ENCODE data around the gene IGFBP5. TPM values are rescaled to one million over a fixed set of nuclear protein-coding genes. Genes with fewer than 3 reads are reported as not detected.

Gene IGFBP5
- total RNA-seq, 1 experiment from 2014 or later: 157 TPM

GRCh38 chr2:216693414-216694080, 1.8 kb downstream of the IGFBP5 start:
- H3K79me2 ChIP-seq (ENCODE audit: low read length): no peaks in the 10 kb centered on the region
- H3K4me3 ChIP-seq (ENCODE audit: low read length): peak overlapping the region; percentile 83
- no peaks in the 10 kb centered on the region for H3K9me2 ChIP-seq (replicated peaks; ENCODE audit: low read length)
- H4K20me1 ChIP-seq (ENCODE audit: low read length): no peaks in the 10 kb centered on the region
- TF ChIP-seq EZH2 (IDR thresholded peaks at IDR 0.05; ENCODE audit: low read length, unreplicated experiment) (no peak), EZH2phosphoT487 (IDR thresholded peaks at IDR 0.05; ENCODE audit: borderline replicate concordance, low read length) (no peak)
- DNase-seq (no peak), ATAC-seq (no peak)
- H2AFZ ChIP-seq (ENCODE audit: low read length): peak overlapping the region; percentile 71
- H3K27ac ChIP-seq (ENCODE audit: low read length): no peak overlapping the region
- ChIA-PET POLR2A (ENCODE audit: unreplicated experiment) (interaction anchor here (0.6 kb wide), 1 partner anchor 320 kb away, joined by 3 read pairs; no protein-coding TSS in a partner anchor), CTCF (interaction anchor here (0.6 to 0.7 kb wide), 2 partner anchors 610 to 1019 kb away, joined by 3 to 6 read pairs; no protein-coding TSS in a partner anchor)
- no peaks in the 10 kb centered on the region for H3K36me3 ChIP-seq (ENCODE audit: low read depth, low read length)
- H3K4me1 ChIP-seq (ENCODE audit: insufficient read depth, low read length): peaks cover 50% of the 10 kb centered on the region
- no peaks in the 10 kb centered on the region for H3K27me3 ChIP-seq (ENCODE audit: low read length)
- intact Hi-C loops (cut with micrococcal nuclease): loop anchor here (10.0 kb wide), 1 partner anchor 601 kb away; no protein-coding TSS in a partner anchor
- H3K9me3 ChIP-seq (ENCODE audit: low read length): no peaks in the 10 kb centered on the region
- H3F3A ChIP-seq (ENCODE audit: low read length, unreplicated experiment): no peaks in the 10 kb centered on the region
- no TSS peak for BruUV-seq (replicated peaks)
- H3K4me2 ChIP-seq (ENCODE audit: low read length): peak overlapping the region; percentile 95
- H3K9ac ChIP-seq (ENCODE audit: low read length): peak overlapping the region; percentile 17; the same call in 1 of the 2 replicates

GRCh38 chr2:216692636-216693413, 2.5 kb downstream of the IGFBP5 start:
- peak overlapping the region; percentile 97 for H2AFZ ChIP-seq (ENCODE audit: low read length)
- no peaks in the 10 kb centered on the region for H3K79me2 ChIP-seq (ENCODE audit: low read length)
- intact Hi-C loops (cut with micrococcal nuclease): loop anchor here (10.0 kb wide), 1 partner anchor 602 kb away; no protein-coding TSS in a partner anchor
- H3K9ac ChIP-seq (ENCODE audit: low read length): peak overlapping the region; percentile 29
- H3K36me3 ChIP-seq (ENCODE audit: low read depth, low read length): no peaks in the 10 kb centered on the region
- H3K9me2 ChIP-seq (replicated peaks; ENCODE audit: low read length): no peaks in the 10 kb centered on the region
- ChIA-PET POLR2A (ENCODE audit: unreplicated experiment) (no interaction called here), CTCF (interaction anchor here (0.7 kb wide), 1 partner anchor 611 kb away, joined by 6 read pairs; no protein-coding TSS in a partner anchor)
- peak overlapping the region; percentile 83 for H3K4me3 ChIP-seq (ENCODE audit: low read length)
- peak; percentile 80 for DNase-seq
- H3K9me3 ChIP-seq (ENCODE audit: low read length): no peaks in the 10 kb centered on the region
- BruUV-seq (replicated peaks): no TSS peak
- no peak for TF ChIP-seq EZH2phosphoT487 (IDR thresholded peaks at IDR 0.05; ENCODE audit: borderline replicate concordance, low read length)
- TF ChIP-seq EZH2 (IDR thresholded peaks at IDR 0.05; ENCODE audit: low read length, unreplicated experiment): no peak
- TF ChIP-seq CTCF (conservative IDR thresholded peaks at IDR 0.05; ENCODE audit: low read depth, low read length): no peak
- H3K4me1 ChIP-seq (ENCODE audit: insufficient read depth, low read length): peaks cover 50% of the 10 kb centered on the region
- no peaks in the 10 kb centered on the region for H4K20me1 ChIP-seq (ENCODE audit: low read length)
- peak; percentile 39; the same call in 1 of the 2 replicates for ATAC-seq
- no peaks in the 10 kb centered on the region for H3F3A ChIP-seq (ENCODE audit: low read length, unreplicated experiment)
- no peak overlapping the region for H3K27ac ChIP-seq (ENCODE audit: low read length)
- no peaks in the 10 kb centered on the region for H3K27me3 ChIP-seq (ENCODE audit: low read length)
- peak overlapping the region; percentile 95 for H3K4me2 ChIP-seq (ENCODE audit: low read length)

DNA sequence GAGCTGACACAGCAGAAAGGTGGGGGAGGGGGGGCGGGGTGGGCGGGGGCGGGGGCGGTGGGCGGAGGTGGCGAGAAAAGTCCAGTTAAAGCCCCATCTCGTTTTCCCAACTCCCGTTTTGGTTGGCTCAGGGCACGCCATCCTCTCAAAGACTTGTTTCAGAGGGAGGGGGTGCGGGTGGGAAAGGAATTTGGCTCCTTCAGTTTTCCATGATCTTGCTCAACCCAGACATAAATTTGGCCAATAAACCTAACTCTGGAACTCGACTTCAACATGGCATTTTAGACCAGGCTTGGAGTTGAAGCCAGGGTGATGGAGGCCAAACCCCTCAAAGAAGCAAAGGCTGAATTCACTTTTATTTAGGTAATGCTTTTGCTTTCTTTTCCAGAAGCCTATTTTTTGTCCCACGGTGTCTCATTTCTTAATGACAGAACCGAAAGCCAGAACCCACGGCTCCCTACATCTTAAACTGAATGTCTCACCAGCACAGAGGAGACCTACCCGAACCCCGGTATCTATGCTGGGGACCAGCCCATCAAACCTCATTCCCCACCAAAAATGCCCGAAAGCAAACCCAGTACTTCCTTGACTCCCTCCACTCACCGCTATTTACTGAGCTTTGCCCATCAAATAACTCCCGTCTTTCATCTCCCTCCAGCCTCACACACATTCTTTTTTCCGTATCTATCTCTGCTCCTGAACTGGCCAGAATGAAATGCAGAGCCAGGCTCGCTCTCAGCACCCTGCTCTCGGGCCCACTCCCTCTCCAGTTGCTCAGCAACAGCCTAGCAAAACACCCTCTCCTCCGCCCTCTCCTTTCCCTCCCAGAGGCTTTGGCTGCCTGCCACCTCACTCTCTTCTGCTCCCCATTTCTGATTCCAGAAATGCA, 4.3 kb downstream of the IGFBP5 start:
- DNase-seq (peak; percentile 47), ATAC-seq (no peak)
- Histone ChIP-seq H3K27ac (ENCODE audit: low read length) (no peak overlapping the region), H3K4me1 (ENCODE audit: insufficient read depth, low read length) (peaks cover 40% of the 10 kb centered on the region), H3F3A (ENCODE audit: low read length, unreplicated experiment) (no peaks in the 10 kb centered on the region), H3K9ac (ENCODE audit: low read length) (no peak overlapping the region), H3K4me2 (ENCODE audit: low read length) (peak overlapping the region; percentile 95), H3K9me2 (replicated peaks; ENCODE audit: low read length) (no peaks in the 10 kb centered on the region), H2AFZ (ENCODE audit: low read length) (peak overlapping the region; percentile 63), H3K79me2 (ENCODE audit: low read length) (no peaks in the 10 kb centered on the region), H3K4me3 (ENCODE audit: low read length) (peak overlapping the region; percentile 62), H4K20me1 (ENCODE audit: low read length) (no peaks in the 10 kb centered on the region), H3K27me3 (ENCODE audit: low read length) (no peaks in the 10 kb centered on the region), H3K36me3 (ENCODE audit: low read depth, low read length) (no peaks in the 10 kb centered on the region), H3K9me3 (ENCODE audit: low read length) (no peaks in the 10 kb centered on the region)
- POLR2A ChIA-PET (ENCODE audit: unreplicated experiment): no interaction called here
- intact Hi-C loops (cut with micrococcal nuclease): loop anchor here (10.0 kb wide), 1 partner anchor 604 kb away; no protein-coding TSS in a partner anchor
- no TSS peak for BruUV-seq (replicated peaks)
- CTCF ChIA-PET: no interaction called here
- TF ChIP-seq EZH2 (IDR thresholded peaks at IDR 0.05; ENCODE audit: low read length, unreplicated experiment) (no peak), CTCF (conservative IDR thresholded peaks at IDR 0.05; ENCODE audit: low read depth, low read length) (no peak), EZH2phosphoT487 (IDR thresholded peaks at IDR 0.05; ENCODE audit: borderline replicate concordance, low read length) (no peak)

Measured in PC-3 (cell line).